Common myeloid progenitor, CD34-positive (primary cell): ENCODE data around the gene COQ5.

ENCODE experiments used
- CTCF ChIA-PET: fragments of 350-600 bp; sonication (Branson Sonifier 250); formaldehyde crosslinking; loops from one replicate; lab custom pipeline; 2021; ENCODE audit warnings: antibody characterized with exemption; lab: Charles Lee
- POLR2A ChIA-PET: fragments of 350-600 bp; sonication (Branson Sonifier 250); formaldehyde crosslinking; loops from one replicate; lab custom pipeline; 2021; ENCODE audit warnings: antibody characterized with exemption; lab: Charles Lee
- DNase-seq, 3 donors: peaks; one replicate each; pipeline versions ENCODE4 v3.0.0 to v3.0.0-alpha.2; 2013
- H3K27ac ChIP-seq, 2 experiments: 1 replicate in 1 of 2; 2 replicates in 1 of 2; pipeline ENCODE4 v1.7.0; 2013; ENCODE audit warnings: inconsistent platforms in 2 of 2, low read length in 2 of 2, mild to moderate bottlenecking in 2 of 2, low read depth in 1 of 2, moderate library complexity in 1 of 2; ENCODE audit not compliant: severe bottlenecking in 2 of 2, insufficient read depth in 1 of 2, poor library complexity in 1 of 2
- H3K27me3 ChIP-seq, 5 experiments: replicated peaks in 2 of 5; 1 replicate in 3 of 5; 2 replicates in 2 of 5; pipeline versions ENCODE4 v1.6.1 to v1.7.0; 2013; ENCODE audit warnings: low read length in 4 of 5, mild to moderate bottlenecking in 2 of 5, moderate library complexity in 2 of 5, inconsistent platforms in 1 of 5; ENCODE audit not compliant: insufficient read depth in 5 of 5, control insufficient read depth in 4 of 5
- H3K36me3 ChIP-seq, 4 experiments: 1 replicate in 2 of 4; 2 replicates in 2 of 4; pipeline versions ENCODE4 v1.6.1 to v1.7.0; 2013; ENCODE audit warnings: low read length in 3 of 4, control low read depth in 1 of 4, mild to moderate bottlenecking in 1 of 4; ENCODE audit not compliant: control insufficient read depth in 4 of 4, insufficient read depth in 4 of 4
- H3K4me1 ChIP-seq, 4 experiments: 1 replicate in 3 of 4; 2 replicates in 1 of 4; pipeline versions ENCODE4 v1.6.1 to v1.7.1; 2013; ENCODE audit warnings: low read length in 3 of 4, mild to moderate bottlenecking in 3 of 4, control low read depth in 1 of 4, inconsistent platforms in 1 of 4, moderate library complexity in 1 of 4; ENCODE audit not compliant: control insufficient read depth in 4 of 4, insufficient read depth in 4 of 4; ENCODE audit errors: control extremely low read depth in 1 of 4
- H3K4me3 ChIP-seq, 7 experiments: 1 replicate in 4 of 7; 2 replicates in 3 of 7; pipeline versions ENCODE4 v1.5.1 to v1.7.0; 2013; ENCODE audit warnings: mild to moderate bottlenecking in 7 of 7, low read length in 6 of 7, moderate library complexity in 6 of 7, inconsistent platforms in 2 of 7, low read depth in 2 of 7, control low read depth in 1 of 7; ENCODE audit not compliant: insufficient read depth in 4 of 7, control insufficient read depth in 1 of 7; ENCODE audit errors: extremely low read depth in 1 of 7
- H3K9me3 ChIP-seq, 5 experiments: 1 replicate in 4 of 5; 2 replicates in 1 of 5; pipeline versions ENCODE4 v1.6.1 to v1.7.1; 2013; ENCODE audit warnings: low read length in 4 of 5, mild to moderate bottlenecking in 2 of 5, inconsistent platforms in 1 of 5, low read depth in 1 of 5, moderate library complexity in 1 of 5; ENCODE audit not compliant: control insufficient read depth in 4 of 5, insufficient read depth in 2 of 5; ENCODE audit errors: control extremely low read depth in 1 of 5
- WGBS: methylation state at CpG from one replicate; pipeline ENCODE4 v1.1.5; 2013; ENCODE audit not compliant: insufficient coverage; 5-methylcytosine and 5-hydroxymethylcytosine counted together

COQ5 gene

DNA sequence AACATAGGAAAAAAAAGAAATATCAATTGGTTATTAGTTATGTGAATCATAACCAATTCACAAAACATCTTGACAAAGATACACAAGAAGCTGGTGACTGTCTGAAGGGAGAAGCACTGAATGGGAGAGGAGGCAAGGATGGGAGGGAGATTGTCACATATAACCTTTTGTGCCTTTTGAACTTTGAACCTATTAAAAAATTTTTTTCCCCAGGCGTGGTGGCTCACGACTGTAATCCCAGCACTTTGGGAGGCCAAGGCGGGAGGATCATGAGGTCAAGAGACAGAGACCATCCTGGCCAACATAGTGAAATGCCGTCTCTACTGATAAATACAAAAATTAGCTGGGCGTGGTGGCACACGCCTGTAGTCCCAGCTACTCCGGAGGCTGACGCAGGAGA is 20.4 kb downstream of the COQ5 start:
- Histone ChIP-seq H3K27ac (no peak overlapping the region), H3K36me3 (peaks cover 12 to 57% (median 29%) of the 10 kb centered on the region in 4 experiments), H3K4me3 (no peak overlapping the region), H3K4me1 (no peaks in the 10 kb centered on the region), H3K9me3 (no peaks in the 10 kb centered on the region), H3K27me3 (no peaks in the 10 kb centered on the region)
- ChIA-PET CTCF (interaction anchor here (0.7 to 2.1 kb wide), 3 partner anchors 9 to 41 kb away, joined by 3 to 6 read pairs (median 4); partner anchors contain the start of gene SRSF9), POLR2A (no interaction called here)
- DNase-seq, result no peak
- WGBS, result 98% methylated on average over 8 of the region's 8 CpGs

DNA sequence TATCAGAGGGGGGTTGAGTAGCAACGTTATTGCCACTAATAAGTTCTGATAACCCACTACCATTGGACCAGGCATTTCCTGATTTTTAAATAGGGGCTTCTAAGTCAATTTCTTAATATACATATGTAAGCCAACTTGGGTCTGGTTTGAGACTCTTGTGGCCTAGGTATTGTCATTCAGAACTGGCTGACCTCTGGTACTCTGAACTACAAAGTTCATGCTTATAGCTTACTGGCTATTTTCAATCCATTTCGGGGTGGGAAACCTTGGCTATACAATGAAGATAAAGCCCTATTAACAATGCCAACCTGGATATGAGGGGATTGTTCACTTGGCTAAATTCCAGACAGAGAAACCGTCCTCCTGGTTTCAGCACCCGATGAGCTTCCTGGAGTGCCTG is 24.4 kb downstream of the COQ5 start:
- ChIA-PET POLR2A (no interaction called here), CTCF (interaction anchor here (0.6 to 1.7 kb wide), 7 partner anchors 12 to 1177 kb away, joined by 3 to 5 read pairs (median 4); partner anchors contain the start of gene RPLP0)
- Histone ChIP-seq H3K36me3 (peaks cover 5 to 46% (median 29%) of the 10 kb centered on the region in 4 experiments), H3K4me3 (no peak overlapping the region), H3K4me1 (peaks cover 0 to 5% (median 3%) of the 10 kb centered on the region in 4 experiments), H3K27ac (no peak overlapping the region), H3K27me3 (no peaks in the 10 kb centered on the region), H3K9me3 (no peaks in the 10 kb centered on the region)
- 96% methylated on average over 3 of the region's 4 CpGs for WGBS
- DNase-seq, result no peak

DNA sequence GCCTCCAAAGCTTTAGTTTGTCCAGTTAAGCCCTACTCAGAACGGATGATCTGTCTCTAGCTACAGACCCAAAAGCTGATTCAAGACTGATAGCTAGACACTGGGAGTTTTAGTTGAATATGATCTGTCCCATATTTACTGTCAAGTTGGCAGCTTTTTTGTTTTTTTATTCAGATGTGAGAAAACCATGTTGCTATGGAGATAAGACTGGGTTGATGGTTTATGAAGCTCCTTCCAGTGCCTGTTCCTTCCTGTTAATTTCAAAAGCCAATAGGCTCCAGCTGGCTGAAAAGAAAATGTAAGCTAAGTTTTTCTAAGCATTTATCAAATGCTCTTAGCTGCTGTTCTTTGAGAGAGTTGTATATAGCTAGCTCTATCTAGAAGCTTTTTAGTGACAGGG is 28.4 kb downstream of the COQ5 start:
- Histone ChIP-seq H3K4me1 (peaks cover 9 to 21% (median 15%) of the 10 kb centered on the region in 4 experiments), H3K4me3 (no peak overlapping the region), H3K9me3 (no peaks in the 10 kb centered on the region), H3K27me3 (no peaks in the 10 kb centered on the region), H3K36me3 (peaks cover 5 to 46% (median 30%) of the 10 kb centered on the region in 4 experiments), H3K27ac (peak overlapping the region in 1 of 2 experiments; percentile 27)
- ChIA-PET CTCF (interaction anchor here (1.6 to 2.2 kb wide), 3 partner anchors 9 to 46 kb away, joined by 4 to 6 read pairs (median 4); no protein-coding TSS in a partner anchor), POLR2A (interaction anchor here (0.6 kb wide), 1 partner anchor 209 kb away, joined by 5 read pairs; no protein-coding TSS in a partner anchor)
- DNase-seq, result peak in 2 of 3 donors; percentile 41 to 53
- WGBS, result 100% methylated on average over 1 of the region's 1 CpG

- Histone ChIP-seq H3K36me3 (peaks cover 5 to 38% (median 24%) of the 10 kb centered on the region in 4 experiments), H3K27me3 (no peaks in the 10 kb centered on the region), H3K4me3 (no peak overlapping the region), H3K4me1 (peaks cover 9 to 29% (median 21%) of the 10 kb centered on the region in 4 experiments), H3K27ac (peak overlapping the region in 1 of 2 experiments; percentile 52), H3K9me3 (no peaks in the 10 kb centered on the region)
- no peak for DNase-seq
- WGBS, result 100% methylated on average over 2 of the region's 3 CpGs
- ChIA-PET CTCF (interaction anchor here (0.7 to 1.4 kb wide), 6 partner anchors 36 to 563 kb away, joined by 3 read pairs; no protein-coding TSS in a partner anchor), POLR2A (interaction anchor here (0.6 kb wide), 1 partner anchor 597 kb away, joined by 3 read pairs; no protein-coding TSS in a partner anchor)
Observed at GRCh38 chr12:120498870-120499515, 30.0 kb downstream of the COQ5 start.

DNA sequence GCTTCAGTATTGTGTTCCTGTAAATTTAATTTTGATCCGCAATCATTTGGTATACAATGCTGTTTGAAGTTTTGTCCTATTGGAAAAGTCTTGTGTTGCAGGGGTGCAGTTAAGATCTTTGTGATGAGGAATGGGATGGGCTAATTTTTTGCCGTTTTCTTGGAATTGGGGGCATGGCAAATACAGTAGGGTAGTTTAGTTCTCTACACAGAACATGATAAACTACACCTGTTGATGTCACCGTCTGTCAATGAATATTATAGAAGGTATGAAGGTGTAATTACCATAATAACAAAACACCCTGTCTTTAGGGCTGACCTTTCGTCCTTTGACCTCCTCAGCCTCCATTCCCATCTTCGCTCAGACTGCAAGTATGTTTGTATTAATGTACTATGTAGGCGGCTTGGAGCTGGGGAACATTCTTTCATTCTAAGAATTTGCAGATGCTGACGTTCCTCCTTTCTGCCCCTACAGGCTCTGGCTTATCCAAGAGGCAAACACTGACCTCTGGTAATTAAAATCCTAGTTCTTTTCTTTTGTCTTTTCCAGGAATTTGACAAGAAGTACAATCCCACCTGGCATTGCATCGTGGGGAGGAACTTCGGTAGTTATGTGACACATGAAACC is 31.3 kb downstream of the COQ5 start:
- Histone ChIP-seq H3K27me3 (no peaks in the 10 kb centered on the region), H3K4me3 (peak overlapping the region in 6 of 7 experiments; percentile 91 to 99 (median 94)), H3K36me3 (peaks cover 4 to 25% (median 15%) of the 10 kb centered on the region in 4 experiments), H3K4me1 (peaks cover 9 to 29% (median 21%) of the 10 kb centered on the region in 4 experiments), H3K9me3 (no peaks in the 10 kb centered on the region), H3K27ac (peak overlapping the region; percentile 80 to 92)
- ChIA-PET POLR2A (no interaction called here), CTCF (interaction anchor here (0.9 to 3.2 kb wide), 6 partner anchors 14 to 79 kb away, joined by 3 to 11 read pairs (median 4); no protein-coding TSS in a partner anchor)
- 64% methylated on average over 3 of the region's 9 CpGs for WGBS
- DNase-seq, result no peak

DNA sequence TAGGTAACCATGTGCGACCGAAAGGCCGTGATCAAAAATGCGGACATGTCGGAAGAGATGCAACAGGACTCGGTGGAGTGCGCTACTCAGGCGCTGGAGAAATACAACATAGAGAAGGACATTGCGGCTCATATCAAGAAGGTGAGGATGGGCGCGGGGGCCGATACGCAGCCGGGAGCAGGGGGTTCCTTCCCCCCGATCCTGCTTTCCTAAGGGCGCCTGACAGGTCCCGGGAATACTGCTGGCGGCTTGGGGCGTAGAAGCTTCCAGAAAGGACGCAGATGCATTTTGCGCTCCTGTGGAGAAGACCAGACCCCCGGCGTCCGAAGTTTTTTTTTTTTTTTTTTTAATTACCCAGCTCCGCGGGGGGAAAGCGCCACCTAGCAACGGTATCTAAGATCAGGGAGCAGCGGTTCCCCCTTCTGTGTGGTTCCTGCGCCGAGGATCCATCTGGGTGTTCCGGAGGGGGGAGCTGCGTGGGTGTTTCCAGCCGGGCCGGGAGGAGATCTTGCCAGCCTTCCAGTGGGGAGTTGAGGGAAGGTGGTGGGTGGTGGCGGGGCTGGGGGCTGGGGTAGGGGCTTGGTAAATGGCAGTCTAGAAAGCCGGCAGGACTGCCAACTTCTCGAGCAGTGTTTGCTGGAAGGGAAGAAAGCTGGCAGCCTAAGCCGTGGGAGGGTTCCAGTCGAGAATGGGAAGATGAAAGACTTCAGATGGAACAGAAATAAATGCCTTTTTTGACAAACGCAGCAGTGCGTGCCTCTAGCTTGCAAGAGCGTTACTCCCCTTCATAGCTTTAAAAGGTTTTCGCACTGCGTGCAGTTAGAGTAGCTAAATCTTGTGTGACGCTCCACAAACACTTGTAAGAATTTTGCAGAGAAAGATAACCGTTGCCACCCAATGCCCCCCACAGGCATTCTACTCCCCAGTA is 32.3 kb downstream of the COQ5 start:
- DNase-seq, result peak; percentile 70 to 82 (median 80)
- under 1% methylated on average over 38 of the region's 47 CpGs for WGBS
- CTCF ChIA-PET, result interaction anchor here (0.9 to 3.2 kb wide), 5 partner anchors 13 to 58 kb away, joined by 3 to 11 read pairs (median 5); no protein-coding TSS in a partner anchor
- POLR2A ChIA-PET, result interaction anchor here (0.6 to 1.2 kb wide), 4 partner anchors 40 to 156 kb away, joined by 3 to 6 read pairs (median 4); partner anchors contain the start of genes GATC and TRIAP1
- Histone ChIP-seq H3K27ac (peak overlapping the region; percentile 80 to 92), H3K27me3 (no peaks in the 10 kb centered on the region), H3K4me1 (peaks cover 9 to 29% (median 21%) of the 10 kb centered on the region in 4 experiments), H3K36me3 (peaks cover 3 to 25% (median 14%) of the 10 kb centered on the region in 4 experiments), H3K9me3 (no peaks in the 10 kb centered on the region), H3K4me3 (peak overlapping the region; percentile 85 to 99 (median 93))
